NCI-H1092 treated with DMSO at 0.1 percent for 48 hours (cell line): ENCODE measurements around the gene SYDE1.
A peak's percentile ranks its signal among the peaks of the same experiment; 100 is the strongest.

Experiments
- DNase-seq: peaks from one replicate; lab custom pipeline; 2025; lab: John Stamatoyannopoulos, UW

SYDE1 gene

DNA sequence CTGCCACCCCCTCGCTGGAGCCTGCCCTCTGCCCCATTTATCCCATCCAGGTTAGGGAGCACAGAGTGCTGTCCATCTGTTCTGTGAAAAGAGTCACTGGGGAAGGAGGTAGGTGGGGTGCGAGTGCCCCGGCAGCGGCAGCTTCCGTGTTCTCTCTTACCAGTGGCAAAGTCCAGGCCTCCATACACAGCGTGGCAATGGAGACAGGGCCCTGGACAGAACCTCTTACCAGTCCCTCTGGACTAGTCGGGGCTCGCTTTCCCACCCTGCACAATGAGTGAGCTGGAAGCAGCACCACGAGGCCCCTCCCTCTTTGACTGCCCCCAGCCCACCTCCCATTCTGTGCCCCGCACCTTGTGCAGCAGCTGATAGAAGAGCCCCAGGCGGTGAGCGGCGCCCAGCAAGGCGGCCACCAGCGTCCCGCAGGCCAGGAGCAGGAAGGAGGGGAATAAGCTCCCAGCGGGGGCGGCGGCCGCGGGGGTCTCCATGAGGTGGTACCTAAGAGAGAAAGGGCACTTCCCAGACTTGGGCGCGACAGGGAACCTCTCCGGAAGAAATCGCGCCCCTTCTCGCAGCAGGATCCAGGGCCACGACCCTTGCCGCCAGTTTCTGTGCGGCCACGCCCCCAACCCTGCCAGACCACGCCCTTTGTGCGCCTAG lies 17.5 kb downstream of the SYDE1 start:
- no peak for DNase-seq

DNA sequence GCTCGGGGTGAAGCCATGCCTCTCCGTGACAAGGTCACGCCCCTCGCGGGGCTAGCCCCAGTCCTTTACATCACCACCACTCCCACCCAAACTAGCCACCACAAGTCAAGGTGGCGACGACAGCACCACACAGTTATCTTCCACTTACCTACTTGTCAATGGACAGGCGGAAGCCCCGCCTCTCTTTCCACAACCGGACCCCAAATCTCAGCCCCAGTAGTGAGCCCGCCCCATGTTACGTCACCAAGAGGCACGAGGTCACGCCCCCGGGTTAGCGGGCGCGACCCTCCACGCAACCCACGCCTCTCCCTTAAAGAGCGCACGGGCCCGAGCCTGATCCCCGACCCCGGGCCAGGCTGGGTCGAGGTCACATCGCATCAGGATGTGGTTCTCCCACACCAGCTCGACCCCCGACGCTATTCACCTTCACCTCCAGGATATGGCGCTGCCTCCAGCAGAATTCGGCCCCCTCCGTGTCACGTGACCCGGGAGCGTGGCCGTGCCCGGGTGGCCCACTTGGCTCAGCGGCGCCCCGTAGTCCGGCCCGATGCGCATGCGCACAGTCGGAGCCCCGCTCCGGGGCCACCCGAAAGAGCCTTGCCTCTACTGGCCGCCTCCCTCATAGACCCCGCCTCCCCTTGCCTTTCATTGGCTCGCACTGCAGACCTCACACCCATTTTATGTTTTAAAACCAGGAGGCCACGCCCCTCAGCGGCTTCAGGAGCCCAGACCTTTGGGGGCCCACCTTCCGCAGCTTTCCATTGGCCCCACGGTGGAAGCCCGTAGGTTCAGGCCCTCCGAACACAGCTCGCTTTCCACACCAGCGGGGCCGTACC lies 18.2 kb downstream of the SYDE1 start:
- DNase-seq, result peak; percentile 98

DNA sequence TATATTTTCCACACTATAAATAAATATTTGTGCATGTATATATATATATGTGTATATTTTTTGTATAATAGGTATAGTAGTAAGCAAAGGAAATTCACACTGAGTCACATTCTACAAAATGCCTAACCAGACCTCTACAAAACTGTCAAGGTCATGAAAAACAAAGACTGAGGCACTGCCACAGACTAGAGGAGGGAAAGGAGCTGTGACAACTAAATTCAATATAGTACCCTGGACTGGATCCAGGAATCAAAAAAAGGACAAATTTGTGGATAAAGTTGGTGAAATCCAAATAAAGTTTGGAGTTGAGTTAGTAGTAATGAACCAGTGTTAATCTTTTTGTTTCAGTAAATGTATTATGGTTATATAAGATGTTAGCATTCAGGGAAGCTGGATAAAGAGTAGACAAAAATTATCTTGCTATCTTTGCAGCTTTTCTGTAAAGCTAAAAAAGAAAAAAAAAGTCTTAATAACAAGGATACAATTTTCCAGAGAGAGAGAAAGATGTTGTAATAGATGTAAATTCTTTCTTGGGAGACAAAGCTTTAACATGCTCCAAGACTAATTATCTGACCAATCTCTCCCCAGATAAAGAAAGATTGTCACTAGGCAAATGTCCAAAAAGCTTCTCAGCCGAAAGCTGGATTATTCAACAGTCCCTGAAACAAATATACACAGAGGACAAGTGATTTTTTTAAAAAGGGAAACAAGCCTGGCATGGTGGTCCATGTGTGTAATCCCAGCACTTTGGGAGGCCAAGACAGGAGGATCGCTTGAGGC lies 19.1 kb downstream of the SYDE1 start:
- peak; percentile 4 for DNase-seq

DNA sequence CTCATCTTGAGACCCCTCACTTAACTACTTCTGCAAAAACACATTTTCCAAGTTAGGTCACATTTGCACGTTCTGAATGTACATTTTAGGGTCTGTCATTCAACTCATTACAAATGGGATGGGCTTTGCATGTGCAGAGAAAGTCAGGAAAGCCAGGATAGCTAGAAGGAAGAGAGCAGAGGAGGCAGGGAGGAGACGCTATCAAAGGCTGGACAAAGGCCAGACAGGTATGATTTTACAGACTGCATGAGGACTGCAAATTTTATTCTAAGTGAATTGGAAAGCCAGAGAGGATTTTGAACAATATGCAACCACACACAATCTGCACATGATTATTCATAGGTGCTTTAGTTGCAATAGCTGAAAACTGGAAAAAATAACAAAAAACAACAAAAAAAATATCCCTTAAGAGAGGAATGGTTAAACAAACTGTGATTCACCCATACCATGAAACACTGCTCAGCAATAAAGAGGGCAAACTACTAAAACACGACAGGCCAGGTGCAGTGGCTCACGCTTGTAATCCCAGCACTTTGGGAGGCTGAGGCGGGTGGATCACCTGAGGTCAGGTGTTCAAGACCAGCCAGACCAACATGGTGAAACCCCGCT lies 21.1 kb downstream of the SYDE1 start:
- no peak for DNase-seq

DNA sequence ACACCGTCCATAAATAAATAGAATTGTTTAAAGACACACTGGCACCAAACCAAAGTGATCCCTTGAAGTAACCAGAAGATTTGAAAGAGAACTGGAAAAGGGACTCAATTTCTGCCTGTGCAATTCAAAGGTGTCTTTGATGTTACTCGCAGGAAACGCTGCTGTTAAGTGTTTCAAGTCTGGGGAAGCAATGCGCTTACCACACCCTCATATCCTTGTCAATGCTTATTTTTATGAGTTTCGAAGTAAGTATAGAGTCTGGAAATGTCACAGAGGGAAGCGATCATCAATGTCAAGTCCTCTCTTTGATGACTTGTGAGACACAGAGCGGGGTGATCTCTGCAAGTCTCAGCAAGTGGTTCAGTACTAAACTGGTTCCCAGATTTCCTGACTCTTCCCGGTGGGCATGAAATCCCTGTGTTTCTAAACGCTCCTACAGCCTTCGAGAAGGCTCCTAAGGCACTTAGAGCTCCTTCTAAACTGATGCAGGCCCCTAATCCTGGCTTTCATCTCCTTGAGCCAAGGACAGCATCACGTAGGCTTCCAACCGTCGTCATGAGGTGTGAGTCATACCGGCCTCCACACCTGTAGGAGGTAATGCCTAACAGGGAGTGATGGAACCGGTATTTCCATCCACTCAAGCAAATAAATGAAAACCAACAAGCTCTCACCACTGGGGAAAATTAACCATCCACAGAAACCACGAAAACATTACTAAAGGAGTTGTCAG lies 22.8 kb downstream of the SYDE1 start:
- DNase-seq, result no peak

DNA sequence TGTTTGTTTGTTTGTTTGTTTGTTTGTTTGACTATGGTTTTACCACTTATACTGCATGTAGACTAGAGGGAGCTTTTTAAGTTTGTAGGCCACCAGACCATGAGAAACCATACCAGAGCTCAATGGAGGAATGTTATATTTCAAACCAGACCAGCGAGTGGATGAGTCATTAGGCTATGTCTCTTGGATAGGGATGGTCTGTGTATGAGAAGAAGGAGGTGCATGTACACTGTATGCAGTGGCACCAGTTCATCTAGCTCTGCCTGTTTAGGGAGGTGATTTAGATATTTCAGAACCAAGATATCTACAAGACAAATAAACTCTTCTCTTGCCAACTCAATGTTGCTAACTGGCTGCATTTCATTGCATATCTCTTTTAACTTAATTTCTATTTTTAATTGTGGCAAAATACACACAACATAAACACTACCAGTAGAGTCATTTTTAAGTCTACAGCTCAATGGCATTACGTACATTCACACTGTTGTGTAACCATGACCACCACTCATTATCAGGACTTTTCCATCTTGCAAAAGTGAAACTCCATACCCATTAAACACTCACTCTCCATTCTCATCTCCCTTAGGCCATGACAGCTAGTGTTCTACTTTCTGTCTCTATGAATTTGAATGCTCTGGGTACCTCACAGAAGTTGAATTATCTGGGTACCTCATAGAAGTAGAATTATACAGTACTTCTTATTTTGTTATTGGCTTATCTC lies 29.2 kb downstream of the SYDE1 start:
- DNase-seq, result no peak

DNA sequence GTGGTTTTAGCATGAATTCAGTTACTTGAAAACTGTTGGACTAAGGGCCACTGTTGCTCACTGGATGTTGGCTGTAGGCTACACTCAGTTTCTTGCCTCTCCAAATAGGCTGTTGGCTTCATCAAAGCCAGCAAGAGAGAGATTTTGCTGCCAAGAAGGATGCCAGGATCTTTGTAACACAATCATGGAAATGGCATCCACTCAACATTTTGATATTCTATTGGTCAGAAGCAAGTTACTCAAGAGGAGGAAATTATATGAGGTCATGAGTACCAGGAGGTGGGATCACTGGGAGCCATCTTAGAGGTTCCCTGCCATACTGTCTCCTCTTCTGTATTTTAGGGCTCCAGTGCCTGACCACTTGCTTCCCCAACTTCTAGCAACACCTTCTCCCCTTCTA lies 30.6 kb downstream of the SYDE1 start:
- DNase-seq, result no peak

DNA sequence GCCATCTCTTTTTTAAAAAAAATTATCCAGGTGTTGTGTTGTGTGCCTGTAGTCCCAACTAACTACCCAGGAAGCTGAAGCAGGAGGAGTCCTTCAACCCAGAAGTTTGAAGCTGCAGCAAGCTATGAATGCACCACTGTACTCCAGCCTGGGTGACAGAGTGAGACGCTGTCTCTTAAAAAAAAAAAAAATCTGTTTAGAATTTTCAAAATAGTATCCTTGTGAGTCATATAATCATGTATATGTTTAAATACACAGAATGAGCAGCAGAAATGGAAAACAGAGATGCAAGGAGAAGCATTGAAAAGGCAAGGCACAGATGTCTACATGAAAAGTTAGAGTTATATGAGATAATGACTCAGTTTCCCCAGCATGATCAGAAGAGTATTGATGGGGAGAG lies 31.2 kb downstream of the SYDE1 start:
- DNase-seq, result no peak

DNA sequence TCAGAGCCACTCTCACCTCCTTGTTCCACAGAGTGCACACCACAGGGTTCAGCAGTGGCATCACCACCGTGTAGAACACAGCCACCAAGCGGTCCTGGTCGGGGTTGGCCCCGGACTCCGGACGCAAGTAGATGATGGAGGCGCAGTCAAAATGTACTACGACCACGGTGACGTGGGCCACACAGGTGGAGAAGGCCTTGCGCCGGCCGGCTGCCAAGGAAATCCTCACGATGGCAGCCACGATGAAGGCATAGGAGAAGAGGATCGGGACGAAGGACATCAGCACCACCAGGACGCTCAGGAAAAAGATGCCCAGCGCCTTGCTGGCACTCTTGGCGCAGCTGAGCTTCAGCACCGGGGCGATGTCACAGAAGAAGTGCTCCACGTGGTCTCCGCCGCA lies 33.9 kb downstream of the SYDE1 start:
- no peak for DNase-seq

DNA sequence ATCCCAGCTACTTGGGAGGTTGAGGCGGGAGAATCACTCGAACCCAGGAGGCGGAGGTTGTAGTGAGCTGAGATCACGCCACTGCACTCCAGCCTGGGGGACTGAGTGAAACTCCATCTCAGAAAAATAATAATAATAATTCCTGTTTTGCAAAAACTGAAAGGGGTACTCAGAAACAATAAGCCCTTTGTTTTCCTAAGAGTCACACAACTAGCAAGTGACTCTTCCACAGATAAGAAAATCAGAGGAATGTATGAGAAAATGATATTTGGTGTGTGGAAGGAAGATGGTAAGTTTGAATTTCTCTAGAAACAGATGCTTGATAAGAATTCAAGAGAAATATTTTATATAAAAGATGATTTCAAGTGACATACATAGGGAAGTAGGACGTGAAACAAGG lies 35.1 kb downstream of the SYDE1 start:
- DNase-seq, result no peak

DNA sequence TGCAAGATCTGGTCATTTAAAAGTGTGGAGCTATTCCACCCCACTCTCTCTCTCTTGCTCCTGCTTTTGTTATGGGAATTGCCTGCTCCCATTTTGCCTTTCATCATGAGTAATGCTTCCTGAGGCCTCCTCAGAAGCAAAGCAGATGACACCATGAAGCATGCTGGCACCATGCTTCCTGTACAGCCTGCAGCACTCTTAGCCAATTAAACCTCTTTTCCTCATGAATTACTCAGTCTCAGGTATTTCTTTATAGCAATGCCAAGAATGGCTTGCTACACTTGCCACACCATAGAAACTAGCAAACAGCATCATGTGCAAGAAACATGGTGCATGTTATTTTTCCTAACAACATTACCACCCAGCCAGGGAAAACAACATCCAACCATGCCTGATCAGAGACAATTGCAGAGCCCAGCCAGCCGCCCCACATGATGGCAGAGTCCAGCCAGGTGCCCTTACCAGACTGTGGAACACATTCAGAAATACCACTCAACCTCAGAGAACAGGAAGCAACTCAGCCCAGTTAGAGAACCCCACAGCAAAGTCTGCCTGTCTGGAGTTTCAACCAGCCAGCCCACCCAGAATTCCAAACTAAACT lies 36.9 kb downstream of the SYDE1 start:
- DNase-seq, result no peak

DNA sequence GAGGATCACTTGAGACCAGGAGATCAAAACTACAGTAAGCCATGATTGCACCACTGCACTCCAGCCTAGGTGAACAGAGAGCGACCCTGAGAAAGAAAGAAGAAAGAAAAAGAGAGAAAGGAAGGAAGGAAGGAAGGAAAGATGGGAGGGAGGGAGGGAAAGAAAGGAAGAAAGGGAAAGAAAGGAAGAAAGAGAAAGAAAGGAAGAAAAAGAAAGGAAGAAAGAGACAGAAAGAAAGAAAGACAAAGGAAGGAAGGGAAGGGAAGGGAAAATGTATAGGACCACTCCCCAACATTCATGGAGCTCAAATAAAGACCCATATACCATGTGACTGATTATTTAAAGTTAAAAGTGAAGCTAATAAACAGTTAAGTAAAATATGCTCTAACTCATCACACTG lies 39.9 kb downstream of the SYDE1 start:
- DNase-seq, result no peak

DNA sequence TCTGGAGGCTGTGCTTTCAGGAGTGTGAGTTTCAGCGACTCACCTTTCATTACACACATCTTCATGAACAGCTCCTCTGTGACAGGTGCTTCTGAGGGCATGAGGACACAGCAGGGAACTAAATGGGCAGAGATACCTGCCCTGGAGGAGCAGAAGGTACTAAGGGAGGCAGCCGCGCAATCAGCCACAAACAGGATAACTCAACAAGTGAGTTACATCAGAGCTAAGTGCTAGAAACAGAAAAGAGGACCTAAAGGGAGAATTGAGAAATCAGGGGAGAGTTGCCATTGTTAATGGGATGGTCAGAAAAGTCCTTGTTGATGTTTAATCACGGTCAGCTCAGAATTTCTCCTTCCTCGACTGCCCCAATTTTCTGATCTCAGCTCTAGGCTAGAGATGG lies 42.5 kb downstream of the SYDE1 start:
- no peak for DNase-seq

DNA sequence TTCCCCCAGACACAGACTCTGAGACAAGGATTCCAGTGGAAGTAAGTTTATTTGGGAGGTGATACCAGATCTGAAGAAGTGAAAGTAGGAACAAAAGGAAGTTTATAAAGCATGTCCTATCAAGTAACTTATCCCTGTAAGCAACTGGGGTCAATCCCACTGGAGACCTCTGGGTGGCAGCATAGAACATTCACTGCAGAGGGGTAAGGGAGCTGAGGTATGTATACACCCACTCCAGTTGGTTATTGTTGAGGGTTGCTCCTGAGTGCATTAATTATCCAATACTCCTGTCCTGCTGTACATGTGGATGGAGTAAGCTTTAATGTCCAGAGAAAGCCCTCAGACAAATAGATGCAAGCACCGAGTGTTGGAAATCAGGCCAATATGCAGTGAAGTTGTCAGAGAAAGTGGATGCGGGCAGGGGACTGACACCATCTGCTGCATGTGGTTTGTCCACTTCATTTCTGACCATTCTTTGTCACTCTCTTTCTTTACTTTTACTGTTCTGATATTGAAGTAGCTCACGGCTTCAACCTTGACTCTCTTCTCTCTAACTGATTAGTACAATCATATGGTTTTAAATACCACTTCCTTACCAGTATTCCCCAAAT lies 46.9 kb downstream of the SYDE1 start:
- DNase-seq, result no peak

DNA sequence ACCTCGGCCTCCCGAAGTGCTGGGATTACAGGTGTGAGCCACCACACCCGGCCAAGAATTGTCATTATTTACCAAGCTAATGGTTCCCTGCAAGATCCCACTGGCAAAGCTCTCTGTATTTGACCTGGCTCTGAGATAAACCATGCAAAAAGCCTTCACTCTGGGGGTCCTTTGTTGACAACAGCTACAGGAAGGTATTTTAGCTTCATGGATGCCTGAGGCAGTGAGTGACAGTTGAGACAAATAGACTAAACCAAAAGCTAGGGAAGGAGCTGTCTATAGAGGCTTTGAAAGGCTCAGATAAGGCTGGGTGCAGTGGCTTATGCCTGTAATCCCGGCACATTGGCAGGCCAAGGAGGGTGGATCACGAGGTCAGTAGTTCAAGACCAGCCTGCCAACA lies 48.1 kb downstream of the SYDE1 start:
- no peak for DNase-seq

DNA sequence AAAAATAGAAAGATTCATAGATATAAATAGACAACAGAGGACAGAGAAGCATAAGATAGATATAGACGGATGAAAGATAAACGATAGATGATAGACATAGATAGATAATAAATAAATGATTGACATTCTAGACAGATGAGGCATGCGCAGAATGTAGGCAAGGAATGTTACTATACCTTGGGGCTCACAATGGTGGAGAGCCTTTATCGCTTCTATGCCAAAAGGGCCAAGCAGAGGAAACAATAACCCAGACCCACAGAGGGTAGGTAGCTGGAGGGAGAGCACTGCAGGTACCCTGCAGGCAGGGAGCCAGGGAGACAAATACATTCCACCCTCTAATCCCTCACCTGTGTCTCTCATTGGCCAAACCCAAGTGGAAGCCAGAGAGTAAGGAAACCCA lies 49.2 kb downstream of the SYDE1 start:
- no peak for DNase-seq

DNA sequence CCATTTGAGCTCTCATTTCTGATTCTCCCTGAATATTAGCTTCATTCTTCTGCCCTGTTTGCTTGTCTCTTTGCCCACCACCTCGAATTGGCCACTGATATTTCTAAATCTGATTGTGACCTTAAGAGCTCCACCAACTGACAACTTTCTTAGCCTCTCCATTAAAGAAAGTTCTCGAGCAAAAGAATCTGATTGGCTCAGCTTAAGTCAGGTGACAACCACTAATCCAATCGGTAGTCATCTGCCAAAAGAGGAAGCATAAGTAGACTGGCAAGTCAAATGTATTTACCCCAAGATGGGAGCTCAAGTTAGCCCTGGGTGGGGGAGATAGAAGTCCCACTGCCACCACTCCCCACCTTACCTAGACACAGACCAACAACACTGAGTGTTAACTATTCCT lies 52.0 kb downstream of the SYDE1 start:
- no peak for DNase-seq

DNA sequence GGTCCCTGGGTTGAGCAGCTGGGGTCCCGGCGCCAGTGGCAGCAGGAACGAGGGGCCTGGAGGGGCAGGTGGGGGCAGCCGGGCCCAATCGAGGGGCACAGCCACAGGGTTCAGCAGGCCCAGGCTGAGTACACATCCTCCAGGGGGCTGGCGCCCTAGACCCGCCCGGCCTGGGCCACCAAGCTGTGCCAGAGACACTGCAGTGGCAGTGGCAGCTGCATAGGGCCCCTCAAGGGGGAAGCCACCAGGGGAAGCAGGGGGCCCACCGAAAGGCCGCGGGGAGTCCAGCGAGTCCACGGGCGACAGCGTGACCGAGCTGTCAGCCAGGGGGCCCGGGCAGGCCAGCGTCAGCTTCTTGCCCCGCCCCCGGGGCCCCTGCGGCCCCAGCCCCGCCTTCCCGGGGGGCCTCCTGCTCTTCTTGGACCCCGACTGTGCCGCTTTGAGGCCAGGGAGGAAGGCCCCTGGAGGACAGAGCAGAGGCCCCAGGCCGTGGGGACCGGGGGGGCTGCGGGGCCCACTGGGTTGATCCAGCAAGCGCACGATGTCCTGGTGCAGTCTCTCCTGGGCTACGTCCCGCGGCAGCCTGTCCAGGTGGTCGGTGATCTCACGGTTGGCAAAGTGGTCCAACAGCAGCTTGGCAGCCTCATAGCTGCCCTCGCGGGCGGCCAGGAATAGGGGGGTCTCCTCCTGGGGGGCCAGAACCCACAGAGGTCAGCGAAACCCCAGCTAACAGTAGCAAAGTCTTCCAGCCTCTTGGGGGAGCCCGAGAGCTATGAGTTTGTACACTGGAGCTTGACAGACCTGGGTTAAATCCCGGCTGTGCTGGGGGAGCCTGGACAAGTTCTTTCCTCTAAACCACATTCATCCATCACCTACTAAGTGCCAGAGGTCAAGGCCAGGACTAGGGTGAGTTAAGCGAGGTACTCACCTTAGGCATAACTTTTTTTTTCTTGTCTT lies 54.1 kb downstream of the SYDE1 start:
- peak; percentile 32 for DNase-seq
